HEK293T (cell line): Measurements from ENCODE around the gene RAMAC.

ENCODE experiments used
- CTCF ChIA-PET: fragments of 350-600 bp; formaldehyde crosslinking; extraction: SDS; loops from one replicate; lab custom pipeline; 2021; ENCODE audit warnings: antibody characterized with exemption, inconsistent platforms; lab: Yijun Ruan, JAX
- POLR2A ChIA-PET: fragments of 350-600 bp; formaldehyde crosslinking; extraction: SDS; loops from one replicate; lab custom pipeline; 2020; ENCODE audit warnings: antibody characterized with exemption, inconsistent platforms; lab: Yijun Ruan, JAX
- DNase-seq: peaks from one replicate; pipeline ENCODE4 v3.0.0; 2012; ENCODE audit warnings: mixed read lengths; ENCODE audit errors: extremely low spot score
- ARNT ChIP-seq: fragments of 450-650 bp; IDR thresholded peaks from 2 replicates; pipeline ENCODE4 v1.6.1; 2017; ENCODE audit warnings: mild to moderate bottlenecking
- BHLHE40 ChIP-seq: fragments of 450-650 bp; IDR thresholded peaks from 2 replicates; pipeline ENCODE4 v1.6.1; 2016; ENCODE audit warnings: mild to moderate bottlenecking, moderate library complexity, borderline replicate concordance
- CTBP1 ChIP-seq: fragments of 450-650 bp; IDR thresholded peaks from 2 replicates; pipeline ENCODE4 v1.6.1; 2016; ENCODE audit warnings: borderline replicate concordance
- ELF4 ChIP-seq: fragments of 450-650 bp; IDR thresholded peaks from 2 replicates; pipeline ENCODE4 v1.6.1; 2017; ENCODE audit warnings: antibody characterized with exemption
- FOXA1 ChIP-seq: fragments of 450-650 bp; IDR thresholded peaks from 2 replicates; pipeline ENCODE4 v1.6.1; 2016; ENCODE audit warnings: mild to moderate bottlenecking
- HDGF ChIP-seq: fragments of 450-650 bp; IDR thresholded peaks from 2 replicates; pipeline ENCODE4 v1.6.1; 2017; ENCODE audit warnings: antibody characterized with exemption, borderline replicate concordance
- L3MBTL2 ChIP-seq: fragments of 450-650 bp; conservative IDR thresholded peaks from 2 replicates; pipeline ENCODE4 v1.6.1; 2016; ENCODE audit warnings: mild to moderate bottlenecking
- LEF1 ChIP-seq: fragments of 450-650 bp; IDR thresholded peaks from 2 replicates; pipeline ENCODE4 v1.6.1; 2017; ENCODE audit warnings: mild to moderate bottlenecking, borderline replicate concordance
- SUZ12 ChIP-seq: fragments of 450-650 bp; IDR thresholded peaks from 2 replicates; pipeline ENCODE4 v1.6.1; 2016; ENCODE audit warnings: mild to moderate bottlenecking
- TARDBP ChIP-seq: fragments of 450-650 bp; IDR thresholded peaks from 2 replicates; pipeline ENCODE4 v1.6.1; 2016
- ZNF384 ChIP-seq: fragments of 450-650 bp; IDR thresholded peaks from 2 replicates; pipeline ENCODE4 v1.6.1; 2016

Gene RAMAC

DNA sequence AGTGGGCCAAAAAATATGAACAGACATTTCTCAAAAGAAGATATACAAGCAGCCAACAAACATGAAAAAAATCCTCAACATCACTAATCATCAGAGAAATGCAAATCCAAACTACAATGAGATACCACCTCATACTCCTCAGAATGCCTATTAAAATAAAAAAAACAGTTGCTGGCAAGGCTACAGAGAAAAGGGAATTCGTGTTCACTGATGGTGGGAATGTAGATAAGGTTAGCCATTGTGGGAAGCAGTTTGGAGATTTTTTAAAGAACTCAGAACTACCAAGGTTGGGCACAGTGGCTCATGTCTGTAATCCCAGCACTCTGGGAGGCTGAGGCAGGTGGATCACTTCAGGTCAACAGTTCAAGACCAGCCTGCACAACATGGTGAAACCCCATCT lies 53.2 kb downstream of the RAMAC start:
- ChIA-PET POLR2A (no interaction called here), CTCF (no interaction called here)
- TF ChIP-seq BHLHE40, result no peak
- no peak for TF ChIP-seq ELF4
- no peak for TF ChIP-seq HDGF
- no peak for TF ChIP-seq LEF1
- no peak for TF ChIP-seq CTBP1
- no peak for TF ChIP-seq L3MBTL2
- TF ChIP-seq FOXA1, result no peak
- no peak for TF ChIP-seq ARNT
- no peak for TF ChIP-seq SUZ12
- no peak for TF ChIP-seq ZNF384
- no peak for TF ChIP-seq TARDBP
- DNase-seq, result no peak
